Amygdala (tissue), 56 donors: ENCODE results near the gene INAFM2.
A peak's percentile ranks its signal among the peaks of the same experiment; 100 is the strongest.

Experiments used
- DNase-seq, 56 donors: peaks; one replicate each; lab custom pipeline; 2025; lab: John Stamatoyannopoulos, UW

Gene INAFM2

DNA sequence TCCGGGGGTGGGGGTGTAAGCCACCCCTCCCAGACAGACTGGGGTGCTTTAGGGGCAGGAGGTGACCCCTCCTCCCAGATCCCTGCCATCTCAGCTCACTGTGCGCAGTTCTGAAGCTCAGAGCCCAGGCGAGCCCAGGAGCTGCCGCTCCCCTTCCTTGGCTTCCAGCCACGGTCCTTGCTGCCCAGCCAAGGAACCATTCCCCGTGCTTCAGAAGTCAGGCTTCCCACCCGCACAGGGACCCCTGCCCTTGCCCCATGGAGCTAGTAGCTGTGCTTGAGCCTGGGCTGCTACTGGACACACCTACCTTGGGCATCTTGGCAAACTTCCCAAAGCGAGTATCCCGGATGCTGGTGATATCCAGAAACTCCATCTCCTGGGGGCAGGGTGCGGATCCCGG lies 20.5 kb upstream of the INAFM2 start:
- no peak for DNase-seq

DNA sequence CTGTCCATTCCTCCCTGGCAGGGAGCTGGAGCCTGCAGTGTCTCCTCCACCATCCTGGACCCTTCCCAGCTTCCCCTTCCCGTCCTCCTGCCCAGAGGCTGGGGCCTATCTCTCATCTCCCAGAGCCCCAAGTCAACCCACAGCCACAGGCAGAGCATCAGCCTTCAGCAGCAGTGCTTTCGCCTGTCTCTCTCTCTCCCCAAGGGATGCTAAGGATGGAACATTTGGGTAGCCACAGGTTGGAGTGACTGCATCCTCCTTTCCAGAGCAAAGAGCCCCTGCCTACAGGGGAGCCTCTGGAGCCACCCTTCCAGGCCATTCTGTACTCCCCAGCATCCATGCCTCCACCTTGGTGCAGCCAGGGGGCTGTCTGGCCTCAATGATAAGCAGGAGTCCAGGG lies 19.9 kb upstream of the INAFM2 start:
- no peak for DNase-seq

GRCh38 chr15:40305281-40305680 lies 18.2 kb upstream of the INAFM2 start:
- no peak for DNase-seq

GRCh38 chr15:40306371-40306770 lies 17.1 kb upstream of the INAFM2 start:
- DNase-seq = peak in 13 of 56 donors; percentile 11 to 49 (median 30)

DNA sequence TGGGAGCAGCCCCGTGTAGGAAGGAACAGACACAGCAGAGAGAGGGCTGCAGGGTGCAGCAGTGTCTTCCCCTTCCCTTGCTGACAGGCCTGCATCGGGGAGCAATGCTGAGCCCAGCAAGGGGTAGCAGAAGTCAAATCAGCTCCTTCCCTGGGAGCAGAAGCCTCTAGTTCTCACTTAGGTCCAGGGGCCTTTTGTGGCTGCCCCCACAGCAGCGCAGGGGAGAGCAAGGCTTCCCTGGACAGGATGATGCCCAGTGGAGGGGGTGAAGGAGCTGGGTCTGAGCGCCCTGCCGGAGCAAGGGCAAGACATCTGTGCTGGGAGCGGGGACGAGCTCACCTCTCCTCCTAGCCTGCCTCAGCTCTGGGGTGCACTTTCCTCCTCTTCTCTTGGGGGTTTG lies 16.6 kb upstream of the INAFM2 start:
- no peak for DNase-seq

- peak in 16 of 56 donors; percentile 16 to 52 (median 30) for DNase-seq
Measured at GRCh38 chr15:40307421-40308211, 15.9 kb upstream of the INAFM2 start, which contains the start of gene PLCB2. Gene PLCB2, minus strand, starts transcription at chr15:40307935. Its CDS starts 263 bp downstream, at chr15:40307672.

DNA sequence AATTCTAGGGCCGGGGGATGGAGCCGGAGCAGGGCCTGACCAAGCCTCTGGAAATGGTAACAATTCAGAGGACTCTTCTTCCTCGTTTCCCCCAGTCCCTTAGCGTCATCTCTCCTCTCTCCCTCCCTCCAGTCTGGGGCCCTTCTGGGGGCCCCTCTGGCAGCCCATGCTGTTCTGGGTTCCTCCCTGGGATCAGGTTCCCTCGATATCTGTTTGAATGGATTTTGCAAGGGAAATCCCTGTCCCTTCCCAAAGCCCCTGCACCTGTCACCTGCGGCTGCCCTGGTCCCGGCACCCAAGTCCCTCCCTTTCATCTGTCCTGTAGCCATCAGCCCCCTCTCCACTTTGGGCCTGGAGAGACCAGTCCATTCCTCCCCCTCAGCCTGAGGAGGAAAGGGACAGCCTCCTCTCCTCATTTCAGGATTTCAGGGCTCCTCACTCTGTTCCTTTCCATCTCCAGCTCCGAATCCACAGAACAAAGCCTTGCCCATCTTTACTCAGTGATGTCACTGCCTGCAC lies 14.1 kb upstream of the INAFM2 start:
- DNase-seq = no peak

DNA sequence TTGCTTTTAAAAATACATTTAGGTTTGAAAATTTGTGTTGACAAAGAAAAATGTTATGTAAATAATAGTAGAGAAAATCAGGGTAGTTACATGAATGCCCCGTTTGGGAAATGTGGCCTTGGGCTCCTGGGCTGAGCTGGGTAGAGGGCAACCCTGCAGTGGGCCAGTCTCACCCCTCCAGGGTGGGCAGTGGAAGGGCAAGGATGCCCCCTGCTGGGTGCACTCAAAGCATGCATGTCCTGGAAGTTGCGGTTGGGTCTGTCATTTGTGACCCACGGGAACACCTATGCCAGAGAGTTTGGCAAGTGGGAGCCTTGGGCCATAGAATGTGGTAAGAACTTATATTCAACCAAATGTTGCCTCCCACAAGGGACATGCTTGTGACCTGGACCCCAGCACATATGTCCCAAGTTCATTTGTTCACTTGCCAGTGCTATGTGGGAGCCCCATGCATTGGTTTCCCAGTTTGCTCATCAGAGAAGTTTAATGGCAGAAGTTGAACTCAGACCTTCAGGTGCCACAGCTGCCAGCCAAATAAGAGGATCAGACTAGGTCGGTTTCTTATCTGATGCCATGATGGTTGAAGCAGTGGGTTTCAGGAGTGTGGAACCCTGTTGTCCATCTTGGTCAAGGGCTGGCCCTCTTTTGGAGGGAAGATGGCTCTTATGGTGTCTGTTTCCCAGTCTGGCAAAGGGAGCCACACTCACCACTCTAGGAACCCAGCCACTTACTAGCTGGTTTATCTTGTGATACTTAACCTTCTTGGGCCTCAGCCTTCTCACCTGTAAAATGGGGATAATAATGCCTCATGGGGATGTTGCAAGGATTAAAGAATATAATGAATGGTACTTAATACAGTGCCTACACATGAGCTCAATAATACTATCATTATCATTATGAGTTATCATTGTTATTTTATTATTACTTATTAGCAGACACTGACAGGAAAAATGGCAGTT lies 13.2 kb upstream of the INAFM2 start:
- peak in 22 of 56 donors; percentile 11 to 54 (median 24) for DNase-seq

DNA sequence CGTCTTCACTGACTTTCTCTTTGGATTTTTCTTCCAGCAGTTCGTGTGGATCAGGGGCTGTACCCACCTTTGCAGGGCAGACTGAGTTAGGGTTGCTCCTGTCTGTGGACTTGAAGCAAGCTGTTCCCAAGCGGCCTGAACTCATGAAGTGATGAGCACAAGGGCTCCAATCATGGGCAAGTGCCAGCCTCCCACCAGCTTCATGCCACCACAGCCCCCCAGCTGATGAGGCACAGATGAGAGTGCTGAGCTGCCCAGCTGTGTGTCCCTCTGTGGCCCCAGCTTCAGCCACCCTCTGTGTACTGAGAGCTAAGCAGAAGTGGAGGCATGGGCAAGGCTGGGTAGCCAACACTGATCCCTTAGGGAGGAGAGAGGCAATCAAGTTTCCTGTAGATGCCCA lies 12.5 kb upstream of the INAFM2 start:
- DNase-seq = no peak

GRCh38 chr15:40312370-40313158 lies 10.9 kb upstream of the INAFM2 start:
- no peak for DNase-seq

DNA sequence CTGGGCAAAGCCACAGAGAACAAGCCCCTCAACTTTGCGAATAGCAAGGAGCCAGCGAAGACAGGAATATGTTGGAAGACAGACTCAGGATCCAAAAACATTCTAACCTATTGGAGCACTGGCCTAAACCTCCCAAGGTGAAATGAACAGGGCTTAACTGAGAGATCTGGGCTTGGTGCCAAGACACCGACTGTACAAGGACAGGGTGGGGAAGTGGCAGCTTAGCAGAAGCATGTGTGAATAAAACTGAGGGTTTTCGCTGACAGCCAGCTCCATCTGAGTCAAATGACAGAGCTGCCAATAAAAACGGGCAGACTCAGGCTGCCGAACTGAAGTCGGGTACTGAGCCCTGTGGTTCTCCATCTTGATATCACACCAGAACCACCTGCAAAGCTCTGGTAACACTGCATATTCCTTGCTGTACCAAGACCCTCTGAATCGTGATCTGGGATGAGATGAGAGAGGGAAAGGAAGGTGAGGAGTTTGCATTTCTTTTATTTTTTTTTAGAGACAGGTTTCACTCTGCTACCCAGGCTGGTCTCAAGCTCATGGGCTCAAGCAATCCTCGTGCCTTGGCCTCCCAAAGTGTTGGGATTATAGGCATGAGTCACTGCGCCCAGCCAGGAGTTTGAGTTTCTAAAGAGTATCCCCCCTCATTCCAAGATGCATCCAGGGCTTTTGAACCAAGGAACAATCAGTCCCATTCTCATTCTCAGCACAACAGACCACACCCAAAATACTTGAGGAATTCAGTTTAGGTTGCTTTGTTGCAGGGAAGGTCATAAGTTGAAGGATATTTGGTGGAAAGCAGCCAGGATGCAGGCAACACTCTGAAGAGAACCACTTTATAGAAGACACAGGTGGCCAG lies 9.7 kb upstream of the INAFM2 start:
- peak in 6 of 56 donors; percentile 19 to 58 (median 36) for DNase-seq

DNA sequence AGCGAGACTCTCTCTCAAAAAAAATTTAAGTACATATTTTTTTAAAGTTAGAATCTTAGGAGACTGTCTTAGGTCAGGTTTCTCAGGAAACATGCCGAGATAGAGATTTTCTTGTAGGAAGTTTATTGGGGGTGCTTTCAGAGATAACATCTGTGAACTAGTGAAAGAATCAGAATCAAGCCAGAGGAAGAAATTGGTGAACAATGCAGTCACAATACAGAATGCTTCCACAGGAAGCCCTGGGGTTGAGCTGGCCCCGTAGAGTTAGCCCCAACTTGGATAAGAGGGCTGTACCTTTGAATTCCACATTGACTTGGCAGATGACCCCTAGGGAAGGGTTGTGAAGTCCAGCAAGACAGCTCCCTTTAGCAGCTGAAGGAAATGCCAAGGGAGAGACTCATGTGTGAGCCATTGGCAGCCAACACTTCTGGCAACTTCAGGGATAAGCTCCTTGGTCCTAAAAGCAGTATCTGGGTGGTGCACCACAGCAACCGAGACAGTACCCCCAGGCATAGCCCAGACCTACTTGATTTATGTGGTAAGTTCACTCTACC lies 8.7 kb upstream of the INAFM2 start:
- no peak for DNase-seq

- DNase-seq = no peak
Measured at GRCh38 chr15:40316931-40317330, 6.6 kb upstream of the INAFM2 start.

DNA sequence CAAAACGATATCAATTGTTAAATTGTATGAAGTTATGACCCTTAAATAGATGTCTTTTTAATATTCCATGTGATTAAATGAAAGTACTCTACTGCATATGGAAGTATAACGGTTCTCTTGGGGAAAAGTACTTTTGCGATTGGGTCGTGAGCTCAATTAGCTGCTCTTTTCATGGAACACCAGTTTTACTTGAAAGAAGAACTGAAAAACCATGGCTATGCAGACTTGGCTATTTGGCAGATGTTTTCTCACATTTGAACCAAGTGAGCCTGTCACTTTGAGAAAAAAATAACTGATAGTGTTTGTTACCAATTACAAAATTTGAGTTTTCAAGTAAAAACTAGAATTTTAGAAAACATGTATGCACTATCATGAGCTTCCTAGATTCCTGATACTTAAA lies 5.9 kb upstream of the INAFM2 start:
- no peak for DNase-seq

GRCh38 chr15:40320409-40320808 lies 3.1 kb upstream of the INAFM2 start:
- DNase-seq = no peak

- DNase-seq = peak in 28 of 56 donors; percentile 8 to 83 (median 38)
Measured at GRCh38 chr15:40320931-40321371, 2.5 kb upstream of the INAFM2 start.

DNA sequence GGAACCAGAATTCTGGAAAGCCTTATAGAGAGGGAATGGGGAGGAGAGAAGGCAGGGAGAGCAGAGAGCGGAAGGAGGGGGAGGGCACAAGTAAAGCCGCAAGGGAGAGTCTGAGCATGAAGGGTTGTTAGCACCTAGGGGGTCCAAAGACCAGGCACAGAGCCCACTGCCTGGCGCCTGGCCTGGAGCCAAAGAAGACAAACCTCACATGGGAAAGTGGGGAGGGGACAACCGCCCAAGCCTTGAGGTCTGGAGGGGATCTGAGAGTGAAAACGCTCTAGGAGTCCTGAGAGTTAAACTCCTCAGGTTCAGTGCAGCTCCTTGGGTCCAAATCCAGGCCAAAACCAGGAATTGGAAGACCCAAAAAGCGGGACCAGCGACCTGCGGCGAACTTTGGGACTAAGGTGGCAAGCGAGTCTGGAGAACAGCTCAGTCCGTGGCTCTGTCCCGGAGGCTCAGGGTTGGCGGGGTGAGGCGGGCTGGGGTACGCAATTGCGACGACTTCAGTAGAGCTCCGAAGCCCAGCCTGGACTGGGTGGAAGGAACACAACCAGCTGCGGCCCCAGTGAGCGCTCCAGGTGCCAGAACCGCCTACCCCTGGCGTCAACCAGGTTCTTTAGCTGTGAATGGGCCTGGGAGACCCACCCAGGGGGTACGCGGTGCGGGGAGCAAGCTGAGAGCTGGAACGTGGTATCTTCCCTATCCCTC lies 807 bp upstream of the INAFM2 start:
- DNase-seq = peak in 3 of 56 donors; percentile 30 to 65 (median 53)
